GM18507 (cell line): ENCODE results near the gene BCORL1.
A peak's percentile ranks its signal among the peaks of the same experiment; 100 is the strongest.

Experiments
- DNase-seq: peaks from one replicate; pipeline ENCODE4 v3.0.0; 2011; ENCODE audit warnings: low read depth; ENCODE audit not compliant: insufficient read length; ENCODE audit errors: extremely low spot score
- FAIRE-seq: peaks from 2 replicates; lab custom pipeline; 2011; peaks lifted over from hg19 to GRCh38; lab: Jason Lieb, UNC

BCORL1 gene

DNA sequence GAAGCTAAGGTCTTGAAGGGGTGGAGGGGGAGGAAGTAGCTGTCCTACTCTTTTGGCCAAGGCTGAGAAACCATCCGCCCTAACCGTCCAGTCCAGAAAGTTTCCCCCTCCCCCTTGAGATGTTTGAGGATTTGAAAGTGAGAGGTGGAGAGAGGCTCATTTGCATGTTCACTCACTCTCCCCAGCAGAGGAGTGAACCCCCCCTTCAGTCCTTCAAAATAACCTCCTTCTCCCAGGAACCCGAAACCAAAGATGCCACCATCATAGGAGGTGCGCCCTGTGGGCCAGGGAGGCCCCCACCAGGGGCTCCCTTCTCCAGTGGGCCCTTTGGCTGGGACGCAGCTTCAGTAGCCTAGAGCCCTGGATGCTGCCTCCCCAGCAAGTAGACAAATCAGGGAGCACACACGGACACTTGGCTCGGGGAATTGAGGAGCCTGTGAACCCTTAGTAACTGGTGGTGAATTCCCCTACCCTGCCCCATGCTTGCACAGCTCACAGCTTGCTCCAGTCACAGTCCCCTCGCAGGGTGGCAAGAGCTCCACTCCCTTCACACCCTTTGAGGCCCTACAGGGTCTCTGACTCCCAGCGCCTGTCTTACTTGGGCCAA lies 102.3 kb downstream of the BCORL1 start:
- peak; percentile 100 for FAIRE-seq
- DNase-seq, result no peak

DNA sequence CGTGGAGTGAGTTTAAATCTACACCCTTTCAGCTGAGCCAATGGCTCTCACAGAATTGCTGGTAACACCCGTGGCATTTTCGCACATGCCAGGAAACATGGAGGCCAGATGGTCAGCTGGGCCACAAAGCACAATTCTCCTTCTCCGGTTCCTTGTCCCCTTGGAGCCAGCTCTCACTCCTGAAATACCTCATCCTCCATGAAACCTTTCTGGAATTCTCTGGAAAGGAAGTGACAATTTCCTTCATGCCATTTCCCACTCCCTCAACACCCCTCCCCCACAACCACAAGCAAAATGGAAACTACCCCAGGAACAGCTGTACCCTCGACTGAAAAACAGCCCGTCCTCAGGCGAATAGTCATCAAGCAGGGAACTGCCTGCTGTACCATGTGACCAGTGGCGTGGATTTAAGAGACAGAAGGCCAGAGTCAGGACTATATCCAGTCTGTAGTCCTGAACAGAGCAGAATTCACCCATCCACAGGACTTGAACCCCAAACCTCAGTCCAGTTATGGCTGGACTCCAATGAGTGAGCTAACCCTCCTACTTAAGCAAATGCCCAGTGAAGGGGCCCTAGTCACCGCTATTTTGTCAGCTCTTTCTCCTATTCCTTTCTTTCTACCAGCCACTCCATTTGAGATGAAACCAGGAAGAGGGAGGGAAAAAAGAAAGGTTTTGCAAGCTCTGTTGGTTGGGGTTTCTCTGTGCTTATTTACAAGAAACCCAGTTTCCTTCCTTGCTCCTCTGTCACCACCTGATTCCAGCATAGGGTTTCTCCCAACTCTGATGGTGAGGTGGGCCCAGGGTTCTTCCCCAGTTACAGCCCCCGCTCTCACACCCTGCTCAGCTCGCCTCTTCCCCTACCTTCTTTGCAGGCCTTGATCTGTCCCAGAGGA lies 103.4 kb downstream of the BCORL1 start:
- FAIRE-seq (peak; percentile 81), DNase-seq (no peak)

GRCh38 chrX:130086447-130087206 lies 104.2 kb downstream of the BCORL1 start:
- DNase-seq (no peak), FAIRE-seq (peak; percentile 83)

DNA sequence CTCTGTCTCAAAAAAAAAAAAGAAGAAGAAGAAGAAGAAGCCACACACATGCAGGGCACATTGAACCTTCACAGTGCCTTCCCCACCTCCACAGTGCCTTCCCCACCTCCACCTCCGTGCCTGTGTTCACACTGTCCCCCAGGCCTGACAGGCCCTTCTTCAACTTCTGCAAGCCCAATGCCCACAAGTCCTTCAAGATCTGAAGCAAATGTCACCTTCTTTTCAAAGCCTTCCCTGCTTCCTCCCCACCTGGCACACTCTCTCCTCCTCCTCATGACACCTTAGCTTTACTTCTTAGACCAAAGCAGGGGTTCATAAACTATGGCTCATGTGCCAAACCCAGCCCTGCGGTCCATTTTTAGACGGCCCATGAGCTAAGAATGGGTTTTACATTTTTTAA lies 107.9 kb downstream of the BCORL1 start:
- FAIRE-seq (no peak), DNase-seq (no peak)

DNA sequence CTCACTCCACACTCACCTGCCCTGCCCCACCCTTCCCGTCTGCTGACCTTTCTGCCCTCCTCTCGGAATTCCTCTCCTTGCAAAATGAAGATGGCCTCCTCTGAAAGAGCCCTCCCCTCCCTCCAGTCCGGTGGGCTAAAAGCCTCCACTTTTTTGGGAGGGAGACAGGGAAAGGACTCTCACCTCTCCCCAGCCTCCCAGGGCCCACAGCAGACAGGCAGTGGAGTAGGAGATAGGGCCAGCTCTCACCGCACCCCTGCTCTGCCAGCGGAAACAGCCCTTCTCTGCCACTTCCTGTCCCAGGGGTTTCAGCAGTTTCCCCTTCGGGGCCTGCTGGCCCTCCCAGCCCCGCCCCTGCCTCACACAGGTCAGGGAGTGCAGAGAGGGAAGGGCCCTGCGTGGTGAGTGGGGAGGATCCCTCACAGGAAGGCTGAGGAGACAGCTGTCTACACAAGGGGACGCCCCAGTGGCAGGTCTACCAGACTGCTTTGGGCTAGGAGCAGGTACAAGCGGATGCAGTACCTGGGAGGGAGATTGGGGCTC lies 109.6 kb downstream of the BCORL1 start:
- FAIRE-seq (peak; percentile 100), DNase-seq (no peak)

- no peak for FAIRE-seq
- no peak for DNase-seq
Measured at GRCh38 chrX:130093271-130093670, 110.8 kb downstream of the BCORL1 start.

- DNase-seq (no peak), FAIRE-seq (no peak)
Measured at GRCh38 chrX:130094696-130095095, 112.3 kb downstream of the BCORL1 start.

DNA sequence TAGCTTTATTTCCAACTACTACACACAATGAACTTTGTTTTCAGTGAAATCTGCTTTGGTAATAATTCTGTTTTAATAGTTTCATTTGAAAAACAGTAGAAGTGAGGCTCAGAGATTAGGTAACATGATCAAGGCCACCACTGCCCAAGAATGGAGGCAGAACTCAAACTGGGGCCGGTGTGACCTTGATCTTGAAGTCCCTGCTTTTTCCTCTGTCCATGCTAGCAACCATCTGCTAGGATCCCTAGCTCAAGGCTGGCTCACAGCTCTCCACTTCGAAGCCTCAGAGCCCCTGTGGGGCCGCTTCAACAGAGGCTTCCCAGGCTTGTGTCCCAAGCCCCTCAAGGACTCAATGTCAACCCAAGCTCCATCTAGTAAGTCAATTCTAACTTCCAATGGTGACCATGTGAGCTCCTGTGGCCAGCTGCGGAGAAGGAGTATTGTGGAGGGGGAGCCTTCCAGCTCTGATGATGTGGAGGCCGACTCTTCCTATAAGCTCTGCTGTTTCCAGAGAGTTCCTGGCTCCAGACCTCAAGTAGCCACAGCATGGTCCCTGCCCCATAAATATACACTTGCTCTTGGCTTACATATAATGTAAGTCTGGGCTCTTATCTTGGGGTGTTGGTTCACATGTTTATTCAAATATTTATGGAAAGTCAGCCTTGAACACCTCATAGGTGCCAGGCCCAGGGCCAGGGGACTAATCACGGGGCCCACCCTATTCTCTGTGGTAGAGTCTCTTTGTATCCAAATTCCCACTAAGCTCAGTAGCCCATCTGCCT lies 113.0 kb downstream of the BCORL1 start:
- FAIRE-seq, result no peak
- DNase-seq, result no peak

DNA sequence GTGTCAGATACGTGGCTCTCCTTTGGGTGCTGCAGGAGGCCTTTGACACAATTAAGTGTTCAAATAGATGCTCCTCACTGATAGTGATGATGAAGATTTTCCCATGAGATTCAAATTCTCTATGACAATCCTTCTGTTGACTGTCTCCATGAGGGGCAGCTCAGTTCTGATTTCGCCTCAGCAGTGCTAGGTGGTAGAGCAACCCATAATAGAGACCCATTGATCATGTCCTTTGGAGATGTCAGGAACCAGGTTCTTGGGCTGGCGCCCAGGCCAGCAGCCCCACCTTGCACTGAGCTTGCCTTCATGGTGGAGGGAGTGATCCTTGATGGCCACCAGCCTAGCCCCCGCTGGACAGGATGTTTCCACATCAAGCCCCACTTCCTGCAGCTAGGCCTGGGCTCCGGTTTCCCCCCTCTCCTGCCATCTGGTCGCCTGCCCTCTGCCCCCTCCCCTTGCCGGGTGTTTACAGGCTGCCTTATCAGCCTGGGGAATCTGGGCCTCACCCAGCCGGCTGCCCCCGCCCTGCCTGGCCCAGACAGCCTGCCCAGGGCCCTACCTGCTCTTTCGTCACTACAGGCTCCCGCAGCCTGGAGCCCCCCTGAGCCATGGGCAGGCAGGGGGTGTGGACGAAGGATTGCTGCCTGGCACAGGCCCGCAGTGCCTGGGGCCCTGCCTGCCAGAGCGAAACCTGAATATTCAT lies 115.2 kb downstream of the BCORL1 start:
- FAIRE-seq, result no peak
- no peak for DNase-seq

- DNase-seq (no peak), FAIRE-seq (no peak)
Measured at GRCh38 chrX:130098210-130098552, 115.7 kb downstream of the BCORL1 start.

DNA sequence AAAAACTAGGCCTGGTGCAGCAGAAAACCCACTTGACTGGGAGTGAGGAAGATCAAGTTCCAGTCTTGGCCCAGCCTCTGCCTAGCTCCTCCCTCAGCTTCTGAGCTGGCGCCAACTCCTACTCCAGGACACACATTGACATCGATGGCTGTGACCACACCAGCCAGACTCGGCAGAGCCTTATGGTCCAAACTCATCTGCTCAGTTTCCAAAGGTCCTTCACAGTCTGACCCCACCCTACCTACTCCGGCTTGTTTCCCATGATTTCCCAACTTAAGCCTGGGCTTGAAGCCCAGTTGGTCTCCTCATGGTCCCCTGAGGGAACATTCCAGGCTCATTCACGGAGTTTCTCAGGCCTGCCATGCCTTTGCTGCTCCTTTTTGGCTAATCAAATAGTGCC lies 117.7 kb downstream of the BCORL1 start:
- DNase-seq (no peak), FAIRE-seq (no peak)

DNA sequence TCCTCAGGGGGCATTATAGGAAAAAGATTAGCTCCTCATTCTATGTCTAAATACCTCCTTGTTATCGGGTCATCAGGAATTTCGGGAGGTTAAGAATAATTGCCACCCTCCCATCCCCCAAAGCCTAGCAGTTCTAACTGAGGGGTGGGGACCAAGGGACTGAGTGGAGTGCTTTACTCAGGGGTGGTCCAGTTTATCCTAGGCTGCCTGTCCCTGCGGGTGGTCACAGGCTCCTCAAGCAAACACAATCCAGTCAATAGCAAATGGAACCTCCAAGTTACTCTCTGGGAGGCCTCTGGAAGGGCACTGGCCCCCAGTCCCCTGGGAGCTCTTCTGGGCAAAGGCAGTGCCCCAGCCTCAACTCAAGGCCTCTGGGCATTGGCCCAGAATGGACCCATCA lies 121.2 kb downstream of the BCORL1 start:
- FAIRE-seq, result no peak
- DNase-seq, result no peak

DNA sequence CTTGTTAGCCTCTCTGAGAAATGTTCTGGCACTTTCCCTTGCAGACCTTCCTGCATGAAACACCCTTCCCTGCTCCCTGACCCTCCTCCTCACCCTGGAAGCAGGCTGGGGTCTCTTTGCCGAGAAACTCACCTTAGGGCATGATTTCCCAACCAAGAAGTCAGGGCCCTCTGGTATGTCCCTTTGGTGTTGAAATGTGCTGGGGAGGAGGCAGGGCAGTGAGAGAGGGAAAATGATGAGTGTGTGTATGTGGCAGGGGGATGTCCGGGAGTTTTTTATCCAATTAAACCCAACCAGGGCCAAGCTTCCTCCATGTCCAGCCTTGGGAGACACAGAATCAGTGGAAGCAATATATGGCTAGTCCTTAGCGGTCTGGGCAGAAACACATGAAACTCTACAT lies 122.8 kb downstream of the BCORL1 start:
- FAIRE-seq (no peak), DNase-seq (no peak)

DNA sequence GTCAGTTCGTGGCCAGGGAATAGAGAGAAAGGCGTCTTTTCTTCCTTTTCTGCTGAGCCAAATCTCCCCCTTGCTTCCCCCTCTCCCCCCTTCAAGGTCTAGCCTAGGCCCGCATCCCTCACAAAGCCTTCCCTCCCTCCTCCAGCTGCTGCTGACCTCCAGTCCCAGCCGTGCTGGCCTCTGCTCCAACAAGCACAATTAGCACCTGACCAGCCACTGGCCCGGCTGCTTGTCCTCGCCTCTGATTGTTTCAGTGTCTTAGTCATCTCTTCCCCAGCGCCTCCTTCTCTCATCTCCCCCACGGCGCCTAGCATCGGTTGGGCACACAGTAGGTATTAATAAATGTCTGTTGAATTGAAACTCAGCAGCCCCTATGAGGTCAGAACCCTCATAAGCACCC lies 123.6 kb downstream of the BCORL1 start:
- no peak for DNase-seq
- no peak for FAIRE-seq
